ENCODE data around the gene MYO1D. TPM values are rescaled to one million over a fixed set of nuclear protein-coding genes. Genes with fewer than 3 reads are reported as not detected.

Gene MYO1D
- total and polyA plus RNA-seq, 2 of the 13 experiments (the other 11 are each of a cell fraction or from before 2014, with no cell fraction given) = 13.2 to 17.3 TPM

- no peak for TF ChIP-seq PHB2 (IDR thresholded peaks at IDR 0.05; ENCODE audit: partially characterized antibody)
- TF ChIP-seq CHCHD3 (CRISPR knock-in tag; IDR thresholded peaks at IDR 0.05) = no peak
- TF ChIP-seq MBNL3 (CRISPR knock-in tag; conservative IDR thresholded peaks at IDR 0.05) = no peak
- no peak for TF ChIP-seq CBX1 (IDR thresholded peaks at IDR 0.05; ENCODE audit: low read depth)
- TF ChIP-seq IKZF1 (IDR thresholded peaks at IDR 0.05) = no peak
- TF ChIP-seq ZBTB2 (CRISPR knock-in tag; IDR thresholded peaks at IDR 0.05; ENCODE audit: low read depth) = peak; percentile 49; the same call in 1 of the 2 replicates
- no peak for TF ChIP-seq HMGA1 (CRISPR knock-in tag; conservative IDR thresholded peaks at IDR 0.05)
- no peak; the same call in 1 of the 2 replicates for TF ChIP-seq BRD4 (CRISPR knock-in tag; IDR thresholded peaks at IDR 0.05)
- no peak for TF ChIP-seq ZNF3 (CRISPR knock-in tag; IDR thresholded peaks at IDR 0.05)
- no peak for TF ChIP-seq ZNF879 (CRISPR knock-in tag; IDR thresholded peaks at IDR 0.05)
- no peak; the same call in 1 of the 2 replicates for TF ChIP-seq ZNF546 (CRISPR knock-in tag; conservative IDR thresholded peaks at IDR 0.05)
- peak; percentile 48; the same call in 1 of the 2 replicates for TF ChIP-seq TARDBP (CRISPR knock-in tag; IDR thresholded peaks at IDR 0.05)
- TF ChIP-seq, protein P1, sequence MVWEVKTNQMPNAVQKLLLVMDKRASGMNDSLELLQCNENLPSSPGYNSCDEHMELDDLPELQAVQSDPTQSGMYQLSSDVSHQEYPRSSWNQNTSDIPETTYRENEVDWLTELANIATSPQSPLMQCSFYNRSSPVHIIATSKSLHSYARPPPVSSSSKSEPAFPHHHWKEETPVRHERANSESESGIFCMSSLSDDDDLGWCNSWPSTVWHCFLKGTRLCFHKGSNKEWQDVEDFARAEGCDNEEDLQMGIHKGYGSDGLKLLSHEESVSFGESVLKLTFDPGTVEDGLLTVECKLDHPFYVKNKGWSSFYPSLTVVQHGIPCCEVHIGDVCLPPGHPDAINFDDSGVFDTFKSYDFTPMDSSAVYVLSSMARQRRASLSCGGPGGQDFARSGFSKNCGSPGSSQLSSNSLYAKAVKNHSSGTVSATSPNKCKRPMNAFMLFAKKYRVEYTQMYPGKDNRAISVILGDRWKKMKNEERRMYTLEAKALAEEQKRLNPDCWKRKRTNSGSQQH (CRISPR knock-in tag; IDR thresholded peaks at IDR 0.05; ENCODE audit: low read depth) = no peak
- no peak for TF ChIP-seq ZNF616 (CRISPR knock-in tag; IDR thresholded peaks at IDR 0.05; ENCODE audit: low read depth)
- TF ChIP-seq SRSF1 (optimal IDR thresholded peaks at IDR 0.05; ENCODE audit: low read depth, low read length) = peak; percentile 87
- TF ChIP-seq RCOR2 (CRISPR knock-in tag; IDR thresholded peaks at IDR 0.05) = no peak
- TF ChIP-seq NR2F1 (CRISPR knock-in tag; IDR thresholded peaks at IDR 0.05) = no peak
- no peak for TF ChIP-seq MEIS1 (CRISPR knock-in tag; IDR thresholded peaks at IDR 0.05; ENCODE audit: borderline replicate concordance)
- no peak for TF ChIP-seq ZNF878 (CRISPR knock-in tag; IDR thresholded peaks at IDR 0.05)
- peak; percentile 20; the same call in 1 of the 2 replicates for TF ChIP-seq ZNF609 (CRISPR knock-in tag; IDR thresholded peaks at IDR 0.05; ENCODE audit: borderline replicate concordance)
- TF ChIP-seq RNF2 (conservative IDR thresholded peaks at IDR 0.05; ENCODE audit: low read depth) = no peak
Observed at GRCh38 chr17:32444301-32445073, 432.4 kb downstream of the MYO1D start, which contains the start of gene PSMD11 (continued).

Data from HepG2 (cell line).